Measurements from ENCODE around the gene GSTM5.
"Not testable (repeated sequence)": the region's sequence is repeated elsewhere in the genome, so short reads cannot be mapped to it uniquely, and the experiment has no call there.

GSTM5 gene

GRCh38 chr1:109705411-109705810 lies 6.6 kb upstream of the GSTM5 start:
- no peaks in the 10 kb centered on the region for H4K20me1 ChIP-seq (ENCODE audit: insufficient read depth, low read length)
- no peak overlapping the region for H2AFZ ChIP-seq (ENCODE audit: low read length)
- no peaks in the 10 kb centered on the region for H3K79me2 ChIP-seq (ENCODE audit: insufficient read depth, low read length)
- H3K9me2 ChIP-seq (ENCODE audit: low read depth, low read length): no peaks in the 10 kb centered on the region
- no peaks in the 10 kb centered on the region for H3K4me1 ChIP-seq (ENCODE audit: insufficient read depth, low read length, severe bottlenecking)
- H3K27me3 ChIP-seq (ENCODE audit: insufficient read depth, low read length): 0 out of 2 replicates have a peak, but pooled peaks cover 5% of the 10 kb centered on the region
- H3K9ac ChIP-seq (ENCODE audit: low read length): no peak overlapping the region
- TF ChIP-seq EZH2 (IDR thresholded peaks at IDR 0.05; ENCODE audit: borderline replicate concordance, low read length) (no peak), CTCF (IDR thresholded peaks at IDR 0.05; ENCODE audit: low read length) (no peak)
- H3F3A ChIP-seq (ENCODE audit: insufficient read depth, low read length): no peaks in the 10 kb centered on the region
- H3K36me3 ChIP-seq (ENCODE audit: insufficient read depth, low read length): no peaks in the 10 kb centered on the region; the same call in 1 of the 2 replicates
- no peak overlapping the region for H3K27ac ChIP-seq (ENCODE audit: low read depth, low read length, poor library complexity, severe bottlenecking)
- no peak overlapping the region for H3K4me3 ChIP-seq (ENCODE audit: low read depth, low read length, poor library complexity, severe bottlenecking)
- H3K4me2 ChIP-seq (ENCODE audit: low read length): no peak overlapping the region
- no peaks in the 10 kb centered on the region for H3K9me3 ChIP-seq (ENCODE audit: low read length)

GRCh38 chr1:109708949-109709348 lies 3.1 kb upstream of the GSTM5 start:
- not testable (repeated sequence) for H3K27ac ChIP-seq (ENCODE audit: low read depth, low read length, poor library complexity, severe bottlenecking); H3K9me2 ChIP-seq (ENCODE audit: low read depth, low read length); H3K4me2 ChIP-seq (ENCODE audit: low read length)

GRCh38 chr1:109709822-109710221 lies 2.2 kb upstream of the GSTM5 start:
- not testable (repeated sequence) for H3K36me3 ChIP-seq (ENCODE audit: insufficient read depth, low read length); H3K27me3 ChIP-seq (ENCODE audit: insufficient read depth, low read length); H4K20me1 ChIP-seq (ENCODE audit: insufficient read depth, low read length); H3K9me3 ChIP-seq (ENCODE audit: low read length); H3K4me1 ChIP-seq (ENCODE audit: insufficient read depth, low read length, severe bottlenecking); H3K4me2 ChIP-seq (ENCODE audit: low read length); H3K27ac ChIP-seq (ENCODE audit: low read depth, low read length, poor library complexity, severe bottlenecking); H2AFZ ChIP-seq (ENCODE audit: low read length); H3K4me3 ChIP-seq (ENCODE audit: low read depth, low read length, poor library complexity, severe bottlenecking); H3K9ac ChIP-seq (ENCODE audit: low read length); H3K9me2 ChIP-seq (ENCODE audit: low read depth, low read length); H3K79me2 ChIP-seq (ENCODE audit: insufficient read depth, low read length); H3F3A ChIP-seq (ENCODE audit: insufficient read depth, low read length)

More at GRCh38 chr1:109708949-109709348, 3.1 kb upstream of the GSTM5 start:
- H3K36me3 ChIP-seq (ENCODE audit: insufficient read depth, low read length); H4K20me1 ChIP-seq (ENCODE audit: insufficient read depth, low read length); H2AFZ ChIP-seq (ENCODE audit: low read length); H3K9me3 ChIP-seq (ENCODE audit: low read length); H3K9ac ChIP-seq (ENCODE audit: low read length); H3K4me1 ChIP-seq (ENCODE audit: insufficient read depth, low read length, severe bottlenecking); H3F3A ChIP-seq (ENCODE audit: insufficient read depth, low read length); H3K4me3 ChIP-seq (ENCODE audit: low read depth, low read length, poor library complexity, severe bottlenecking); H3K79me2 ChIP-seq (ENCODE audit: insufficient read depth, low read length); H3K27me3 ChIP-seq (ENCODE audit: insufficient read depth, low read length): not testable (repeated sequence)

- no peaks in the 10 kb centered on the region for H3K4me1 ChIP-seq (ENCODE audit: insufficient read depth, low read length, severe bottlenecking)
- H3K4me2 ChIP-seq (ENCODE audit: low read length): no peak overlapping the region
- H3K9me3 ChIP-seq (ENCODE audit: low read length): no peaks in the 10 kb centered on the region
- H3F3A ChIP-seq (ENCODE audit: insufficient read depth, low read length): no peaks in the 10 kb centered on the region
- TF ChIP-seq EZH2 (IDR thresholded peaks at IDR 0.05; ENCODE audit: borderline replicate concordance, low read length) (no peak), CTCF (IDR thresholded peaks at IDR 0.05; ENCODE audit: low read length) (no peak)
- no peak overlapping the region for H3K9ac ChIP-seq (ENCODE audit: low read length)
- H3K27me3 ChIP-seq (ENCODE audit: insufficient read depth, low read length): peaks cover under 1% of the 10 kb centered on the region; the same call in 1 of the 2 replicates
- H3K4me3 ChIP-seq (ENCODE audit: low read depth, low read length, poor library complexity, severe bottlenecking): no peak overlapping the region
- no peaks in the 10 kb centered on the region for H4K20me1 ChIP-seq (ENCODE audit: insufficient read depth, low read length)
- H3K27ac ChIP-seq (ENCODE audit: low read depth, low read length, poor library complexity, severe bottlenecking): no peak overlapping the region
- no peaks in the 10 kb centered on the region for H3K9me2 ChIP-seq (ENCODE audit: low read depth, low read length)
- no peaks in the 10 kb centered on the region; the same call in 1 of the 2 replicates for H3K36me3 ChIP-seq (ENCODE audit: insufficient read depth, low read length)
- H3K79me2 ChIP-seq (ENCODE audit: insufficient read depth, low read length): no peaks in the 10 kb centered on the region
- H2AFZ ChIP-seq (ENCODE audit: low read length): no peak overlapping the region
These were observed 342 bp downstream of the GSTM5 start for GRCh38 chr1:109712321-109712864.

Measured in OCI-LY1 (cell line).